Activated naive CD8-positive, alpha-beta T cell treated with anti-CD3 and anti-CD28 coated beads, Interleukin-2, amount 50 U/mL, for 16 hours (primary cell): ENCODE data around the gene DOCK1.

Source experiments
- DNase-seq: peaks from one replicate; pipeline ENCODE4 v3.0.0-alpha.2; 2020; ENCODE audit warnings: low read depth, low spot score

The DOCK1 gene

GRCh38 chr10:127458829-127459228 is 553.6 kb downstream of the DOCK1 start:
- no peak for DNase-seq

- DNase-seq, result no peak
Measured at GRCh38 chr10:127459918-127460317, 554.7 kb downstream of the DOCK1 start.

DNA sequence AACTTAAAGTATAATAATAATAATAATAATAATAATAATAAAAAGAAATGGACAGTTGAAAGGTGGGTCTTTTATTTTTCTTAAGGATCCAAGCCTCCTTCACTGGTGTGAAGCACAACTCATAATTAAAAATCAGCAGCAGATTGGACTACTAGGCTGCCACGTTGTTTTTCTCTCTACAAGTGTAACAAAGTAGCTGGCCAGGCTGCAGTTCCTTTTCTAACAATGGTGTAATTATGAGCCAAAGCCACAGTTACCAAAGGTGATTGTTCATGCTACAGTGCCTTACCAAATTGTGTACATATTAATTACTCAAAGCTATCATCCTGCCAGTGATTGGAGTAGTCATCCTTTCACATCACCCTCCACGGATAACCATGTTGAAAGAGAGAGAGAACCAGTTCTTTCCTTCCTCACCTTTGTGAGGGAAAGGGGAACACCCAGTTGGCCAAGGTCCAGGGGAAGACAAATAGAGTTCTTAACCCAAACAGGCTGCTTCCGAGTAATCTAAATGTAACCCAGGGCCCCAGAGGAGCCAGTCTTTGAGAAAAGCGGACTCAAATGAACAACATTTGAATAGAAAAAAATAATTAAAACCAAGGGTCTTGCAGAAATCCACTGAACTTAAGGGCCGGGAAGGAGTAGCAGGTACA is 557.5 kb downstream of the DOCK1 start:
- no peak for DNase-seq

- no peak for DNase-seq
Measured at GRCh38 chr10:127463548-127463947, 558.3 kb downstream of the DOCK1 start.

GRCh38 chr10:127464561-127464960 is 559.3 kb downstream of the DOCK1 start:
- DNase-seq, result no peak

DNA sequence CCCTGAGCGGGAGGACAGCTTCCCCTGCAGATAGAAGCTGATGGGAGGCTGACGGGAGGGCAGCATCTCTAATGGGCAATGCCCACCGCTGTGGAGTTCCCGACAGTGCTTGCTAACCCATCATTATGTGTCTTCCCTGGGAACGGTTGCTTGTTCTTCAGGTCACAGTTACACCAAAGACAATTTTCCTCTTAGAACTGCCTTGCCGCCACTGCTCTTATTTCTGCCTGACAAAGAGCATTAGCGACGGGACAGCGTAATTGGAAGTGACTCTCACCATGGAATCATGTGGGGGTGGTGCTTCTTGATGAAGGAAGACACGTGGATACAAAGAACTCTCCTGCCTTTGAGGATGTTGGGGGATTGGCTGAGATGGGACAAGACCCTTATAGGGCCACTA is 562.6 kb downstream of the DOCK1 start:
- no peak for DNase-seq

DNA sequence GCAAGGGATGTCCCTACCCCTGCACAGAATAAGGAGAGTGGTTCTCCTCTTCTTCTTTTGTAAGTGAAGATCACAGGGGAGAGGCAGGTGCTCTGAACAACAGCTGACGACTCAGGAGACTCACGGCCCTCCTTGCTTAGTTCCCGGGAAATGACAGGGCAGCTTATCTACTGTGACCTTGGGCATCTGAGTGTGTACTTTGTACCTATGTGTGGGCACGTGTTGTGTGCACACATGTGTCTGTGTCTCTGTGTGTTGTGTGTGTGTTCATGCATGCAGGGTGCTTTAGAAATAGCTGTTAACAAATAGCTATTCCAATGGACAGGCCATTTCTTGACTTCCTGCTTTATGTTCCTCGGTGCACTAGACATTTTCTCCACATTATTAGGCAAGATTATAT is 563.4 kb downstream of the DOCK1 start:
- DNase-seq, result no peak

DNA sequence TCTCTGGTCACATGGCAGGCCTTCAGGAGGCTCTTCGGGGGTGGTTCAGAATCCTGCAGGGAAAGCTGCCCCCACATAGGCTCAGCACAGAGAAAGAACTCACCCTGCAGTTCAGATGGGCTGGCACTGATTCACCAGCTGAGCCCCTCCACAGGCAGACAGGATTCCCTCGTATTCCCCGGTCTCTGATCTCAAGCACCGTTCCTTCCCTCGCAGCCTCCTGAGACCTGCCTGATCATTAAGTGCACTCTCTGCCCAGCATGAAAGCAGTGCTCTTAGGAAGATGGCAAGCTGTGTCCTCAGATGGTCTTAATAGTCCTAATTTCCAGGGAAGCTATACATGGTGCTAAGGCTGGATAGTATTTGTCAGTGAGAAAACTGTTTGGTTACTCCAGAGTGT is 565.7 kb downstream of the DOCK1 start:
- DNase-seq, result no peak

DNA sequence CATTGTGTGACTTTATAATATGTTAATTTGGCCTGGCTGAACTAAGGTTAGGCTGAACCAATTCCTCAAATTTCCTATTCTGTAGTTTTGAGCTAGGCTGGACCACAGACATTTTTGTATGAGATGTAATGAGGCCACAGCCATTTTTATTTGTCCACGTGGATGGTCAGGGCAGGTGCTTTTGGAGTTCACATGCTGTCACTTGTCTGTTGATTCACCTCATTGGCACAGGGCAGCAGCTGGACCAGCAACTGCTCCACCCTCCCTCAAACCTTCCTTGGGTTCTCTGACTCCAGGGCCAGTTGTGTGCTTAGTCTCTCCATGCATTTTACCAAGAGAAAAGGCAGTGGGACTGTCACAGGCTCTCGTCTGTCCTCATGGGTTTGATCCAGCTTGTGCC is 567.7 kb downstream of the DOCK1 start:
- no peak for DNase-seq

GRCh38 chr10:127474501-127474900 is 569.3 kb downstream of the DOCK1 start:
- no peak for DNase-seq

DNA sequence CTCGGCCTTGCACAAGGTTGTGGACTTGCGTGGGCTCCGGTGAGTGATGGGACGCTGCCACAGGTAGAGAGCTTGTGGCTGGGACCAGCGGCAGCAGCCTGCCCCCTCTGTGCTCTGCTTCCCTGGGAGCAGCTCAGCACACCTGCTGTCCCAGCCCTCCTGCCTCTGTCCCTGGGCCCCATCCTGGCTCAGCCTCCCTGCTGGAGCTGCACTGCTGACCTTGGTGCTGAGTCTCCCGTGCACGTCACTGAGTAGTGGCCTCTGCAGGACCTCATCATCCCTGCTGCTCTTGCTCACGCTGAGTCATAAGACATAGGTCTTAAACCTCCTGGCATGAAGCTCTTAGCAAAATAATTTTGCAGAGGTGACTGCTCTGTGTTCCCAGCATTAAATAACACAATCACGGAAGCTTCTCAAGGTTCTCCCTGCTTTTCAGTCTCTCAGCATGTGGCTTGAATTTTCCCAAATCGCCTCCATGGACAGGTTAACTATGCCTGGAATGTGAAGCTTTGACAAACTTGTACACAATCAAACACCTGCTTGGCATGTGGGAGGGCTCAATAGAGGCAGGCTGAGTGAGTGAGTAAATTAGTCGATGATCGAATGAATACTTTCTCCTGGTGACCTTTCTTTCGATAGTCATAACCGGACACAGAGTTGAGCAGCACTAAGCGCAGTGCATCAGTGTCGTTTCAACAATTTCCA is 580.1 kb downstream of the DOCK1 start:
- no peak for DNase-seq

DNA sequence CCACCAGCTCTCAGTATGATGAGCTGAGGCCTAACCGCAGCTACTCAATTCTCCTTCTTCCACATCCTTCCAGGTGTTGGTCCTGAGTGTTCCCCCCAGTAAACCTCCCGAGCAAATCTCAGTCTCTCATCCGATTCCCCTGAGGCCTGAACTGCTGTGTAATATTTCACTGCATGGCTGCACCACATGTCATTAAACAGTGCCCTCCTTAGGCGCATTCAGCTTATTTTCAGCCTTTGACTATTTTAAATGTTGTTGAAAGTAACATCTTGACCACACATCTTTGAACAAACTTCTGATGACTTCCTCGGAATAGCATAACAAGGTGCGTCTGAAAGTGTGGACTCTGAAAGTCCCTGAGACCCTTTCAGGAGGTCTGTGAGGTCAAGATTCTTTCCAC is 581.1 kb downstream of the DOCK1 start:
- DNase-seq, result no peak

GRCh38 chr10:127492607-127493250 is 587.5 kb downstream of the DOCK1 start:
- no peak for DNase-seq

DNA sequence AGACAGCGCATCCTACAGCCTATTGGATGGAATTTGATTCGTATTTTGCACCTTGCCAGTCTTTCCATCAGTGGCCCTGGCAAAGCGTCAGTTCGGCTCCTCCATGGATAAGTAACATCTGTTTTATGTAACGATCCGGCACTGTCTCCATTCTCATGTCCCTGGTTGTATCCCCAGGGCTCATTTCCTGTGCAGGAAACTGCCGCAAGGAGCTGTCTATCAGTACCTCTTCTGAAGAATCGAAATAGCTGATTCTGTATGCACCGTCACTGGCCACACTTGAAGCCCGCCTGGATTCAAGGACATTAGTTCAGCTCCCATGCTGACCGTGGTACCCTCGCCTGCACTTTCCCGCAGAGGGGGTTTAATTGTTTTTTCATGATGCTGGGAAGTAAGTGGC is 590.8 kb downstream of the DOCK1 start:
- no peak for DNase-seq

DNA sequence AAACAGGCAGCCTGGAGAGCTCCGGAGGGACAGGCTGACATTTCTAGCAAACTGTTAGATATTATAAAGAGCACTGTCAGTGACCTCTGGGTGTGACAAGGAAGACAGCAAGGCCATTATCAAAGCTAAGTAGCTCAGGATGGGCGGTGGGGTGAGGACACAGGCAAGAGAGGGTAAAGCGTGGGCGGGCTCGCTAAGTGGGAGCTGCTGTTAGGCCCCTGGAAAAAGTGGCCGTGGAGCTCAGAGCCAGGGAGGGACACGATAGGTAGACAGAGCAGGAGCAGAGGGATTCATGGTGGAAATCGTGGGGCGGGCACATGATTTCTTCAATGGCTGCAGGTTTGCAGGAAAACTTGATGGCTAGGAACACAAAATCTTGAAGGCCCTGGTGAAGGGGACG is 592.5 kb downstream of the DOCK1 start:
- DNase-seq, result no peak

- no peak for DNase-seq
Measured at GRCh38 chr10:127498087-127498486, 592.9 kb downstream of the DOCK1 start.

DNA sequence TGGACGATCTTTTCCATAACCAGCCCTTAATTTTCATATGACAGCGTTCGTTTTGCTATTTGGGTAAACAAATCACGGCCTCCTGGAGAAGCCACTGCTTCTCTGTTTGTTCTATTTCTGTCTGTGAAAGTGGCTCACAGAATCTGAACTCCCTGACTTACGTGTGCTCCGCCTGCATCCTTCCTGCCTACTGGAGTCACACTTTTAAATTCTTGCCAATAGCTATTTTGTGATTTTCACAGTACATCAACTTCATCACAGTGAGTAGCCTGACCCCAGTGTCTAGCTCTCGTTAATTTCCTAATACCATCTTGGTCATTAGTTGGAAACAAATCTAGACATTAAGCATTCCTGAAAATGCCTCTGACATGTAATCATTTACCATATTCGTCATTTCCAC is 594.9 kb downstream of the DOCK1 start:
- DNase-seq, result no peak
